GM18858 (cell line): ENCODE results near the gene POU6F2.
A peak's percentile ranks its signal among the peaks of the same experiment; 100 is the strongest.
"Not testable (repeated sequence)": the region's sequence is repeated elsewhere in the genome, so short reads cannot be mapped to it uniquely, and the experiment has no call there.

Source experiments
- ATAC-seq: cut with Tn5 transposase; IDR thresholded peaks from one replicate; pipeline ENCODE4 v1.9.1; 2021; ENCODE audit not compliant: unreplicated experiment

The POU6F2 gene

GRCh38 chr7:39299695-39300094, 322.0 kb downstream of the POU6F2 start:
- no peak for ATAC-seq

GRCh38 chr7:39300276-39300675, 322.6 kb downstream of the POU6F2 start:
- ATAC-seq: no peak

- no peak for ATAC-seq
Measured at GRCh38 chr7:39301543-39301942, 323.8 kb downstream of the POU6F2 start.

GRCh38 chr7:39304178-39304577, 326.5 kb downstream of the POU6F2 start:
- no peak for ATAC-seq

- ATAC-seq: no peak
Measured at GRCh38 chr7:39304668-39305405, 327.1 kb downstream of the POU6F2 start.

GRCh38 chr7:39306016-39306570, 328.4 kb downstream of the POU6F2 start:
- no peak for ATAC-seq

GRCh38 chr7:39310699-39311098, 333.0 kb downstream of the POU6F2 start:
- no peak for ATAC-seq

GRCh38 chr7:39312254-39312989, 334.7 kb downstream of the POU6F2 start:
- ATAC-seq: no peak

- ATAC-seq: no peak
Measured at GRCh38 chr7:39313376-39313775, 335.7 kb downstream of the POU6F2 start.

GRCh38 chr7:39313974-39314373, 336.3 kb downstream of the POU6F2 start:
- no peak for ATAC-seq

- ATAC-seq: no peak
Measured at GRCh38 chr7:39317107-39317506, 339.4 kb downstream of the POU6F2 start.

- ATAC-seq: no peak
Measured at GRCh38 chr7:39317896-39318295, 340.2 kb downstream of the POU6F2 start.

GRCh38 chr7:39321245-39321644, 343.5 kb downstream of the POU6F2 start:
- ATAC-seq: no peak

GRCh38 chr7:39321909-39322498, 344.3 kb downstream of the POU6F2 start:
- peak; percentile 71 for ATAC-seq

GRCh38 chr7:39324139-39324760, 346.5 kb downstream of the POU6F2 start:
- ATAC-seq: no peak

- ATAC-seq: not testable (repeated sequence)
Measured at GRCh38 chr7:39331607-39332006, 353.9 kb downstream of the POU6F2 start.

- ATAC-seq: no peak
Measured at GRCh38 chr7:39332142-39332541, 354.4 kb downstream of the POU6F2 start.

GRCh38 chr7:39333701-39334100, 356.0 kb downstream of the POU6F2 start:
- ATAC-seq: no peak

GRCh38 chr7:39336442-39336841, 358.7 kb downstream of the POU6F2 start:
- ATAC-seq: no peak

GRCh38 chr7:39338716-39339115, 361.0 kb downstream of the POU6F2 start:
- no peak for ATAC-seq

- no peak for ATAC-seq
Measured at GRCh38 chr7:39339591-39339990, 361.9 kb downstream of the POU6F2 start.
